ENCODE data around the gene LRRC4C. TPM values are rescaled to one million over a fixed set of nuclear protein-coding genes. Genes with fewer than 3 reads are reported as not detected.

Gene LRRC4C
- total and polyA plus RNA-seq, 2 donors (not counting 3 experiments of a cell fraction or from before 2014, with no cell fraction given), result not detected

DNA sequence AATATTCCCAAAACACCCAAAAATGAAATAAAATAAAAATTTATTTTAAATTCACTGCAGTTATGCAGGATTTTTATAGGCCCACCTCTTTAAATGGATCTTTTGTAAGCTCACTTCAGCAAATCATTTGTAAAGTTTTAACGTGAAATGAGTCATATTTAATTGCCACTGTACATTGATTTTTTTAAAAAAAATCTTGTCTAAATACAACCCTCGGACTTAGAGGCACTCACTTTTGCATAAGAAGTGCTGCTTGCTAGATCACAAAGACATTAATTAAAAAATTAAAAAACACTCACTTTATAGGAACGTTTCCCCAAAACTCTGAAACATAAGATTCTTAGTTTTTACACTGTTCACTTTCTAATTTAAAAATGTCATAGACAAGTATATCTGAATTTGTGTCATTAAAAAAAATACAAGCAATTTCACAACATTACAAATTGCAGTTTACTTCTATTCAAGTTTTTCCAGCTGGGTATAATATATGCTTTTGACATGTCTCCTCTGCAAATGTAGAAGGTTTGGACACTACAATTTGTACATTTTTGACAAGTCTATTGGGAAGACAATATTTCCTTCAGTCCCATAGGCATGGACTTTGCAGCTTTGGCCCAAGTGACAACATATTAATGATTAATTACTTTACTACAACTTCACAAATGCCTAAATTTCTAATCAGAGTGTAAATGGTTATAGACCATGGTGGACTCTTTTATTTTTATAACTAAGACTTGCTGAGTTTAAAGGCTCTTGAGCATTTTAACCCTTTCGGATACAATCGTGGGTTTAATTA, 1088.4 kb downstream of the LRRC4C start:
- dilution Hi-C loops (cut with MboI; ENCODE audit: extremely low pct_ligation_motif_present, low sequenced_read_pairs), result no loop called here
- no peak for FAIRE-seq
- CTCF ChIA-PET, result no interaction called here

More for the DNA sequence above, 1088.4 kb downstream of the LRRC4C start:
- H3K27ac ChIP-seq (ENCODE audit: insufficient read depth, low read depth, low read length), result no peak overlapping the region
- POLR2A ChIA-PET, result no interaction called here
- H3K9me1 ChIP-seq (replicated peaks; ENCODE audit: control insufficient read depth, extremely low read depth, insufficient read depth, low read length), result no peaks in the 10 kb centered on the region
- no peaks in the 10 kb centered on the region for H3K4me1 ChIP-seq (ENCODE audit: control insufficient read depth, extremely low read depth, insufficient read depth, low read length)
- H3K4me2 ChIP-seq (ENCODE audit: insufficient read depth, low read length), result no peak overlapping the region
- no TSS peak for BruUV-seq (replicated peaks)
- H3K36me3 ChIP-seq (ENCODE audit: control insufficient read depth in 2 of 2, extremely low read depth in 1 of 2, insufficient read depth in 2 of 2, low read length in 2 of 2), result no peaks in the 10 kb centered on the region
- H3K27me3 ChIP-seq (ENCODE audit: control insufficient read depth in 2 of 2, insufficient read depth in 2 of 2, low read length in 2 of 2), result no peaks in the 10 kb centered on the region
- no peaks in the 10 kb centered on the region for H4K20me1 ChIP-seq (replicated peaks; ENCODE audit: control insufficient read depth, extremely low read depth, insufficient read depth, low read length)
- intact Hi-C loops (cut with micrococcal nuclease), result no loop called here
- no peaks in the 10 kb centered on the region for H3K79me2 ChIP-seq (ENCODE audit: control insufficient read depth, insufficient read depth, low read length)
- H3K4me3 ChIP-seq (replicated peaks in 1 of 3; ENCODE audit: insufficient read depth in 1 of 3, low read depth in 1 of 3, low read length in 3 of 3), result no peak overlapping the region
- no peak overlapping the region for H2AFZ ChIP-seq (ENCODE audit: low read depth, low read length)
- TF ChIP-seq JUN (IDR thresholded peaks at IDR 0.05; ENCODE audit: borderline replicate concordance, insufficient read depth, insufficient read length, low read depth) (no peak), EZH2 (IDR thresholded peaks at IDR 0.05; ENCODE audit: borderline replicate concordance, low read depth, low read length, severe bottlenecking) (no peak), MYC (IDR thresholded peaks at IDR 0.05; ENCODE audit: low read depth, low read length) (no peak), GATA2 (IDR thresholded peaks at IDR 0.05; ENCODE audit: insufficient read depth, insufficient read length, low read depth, low read length) (no peak), FOS (IDR thresholded peaks at IDR 0.05; ENCODE audit: borderline replicate concordance, insufficient read depth, low read length) (no peak), POLR2AphosphoS5 (IDR thresholded peaks at IDR 0.05; ENCODE audit: insufficient read depth, low read depth, low read length) (no peak), CTCF (IDR thresholded peaks at IDR 0.05; ENCODE audit: extremely low read depth in 1 of 2, insufficient read depth in 1 of 2, low read depth in 1 of 2, low read length in 2 of 2) (no peak)
- TF ChIP-seq, protein P1, sequence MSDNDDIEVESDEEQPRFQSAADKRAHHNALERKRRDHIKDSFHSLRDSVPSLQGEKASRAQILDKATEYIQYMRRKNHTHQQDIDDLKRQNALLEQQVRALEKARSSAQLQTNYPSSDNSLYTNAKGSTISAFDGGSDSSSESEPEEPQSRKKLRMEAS (IDR thresholded peaks at IDR 0.05; ENCODE audit: insufficient read depth, insufficient read length), result no peak
- no peak for DNase-seq (ENCODE audit: low read depth, low spot score)
- H3K9ac ChIP-seq (replicated peaks; ENCODE audit: extremely low read depth, insufficient read depth, low read length), result no peak overlapping the region
- H3K9me3 ChIP-seq (replicated peaks; ENCODE audit: control insufficient read depth, insufficient read depth, low read length), result no peaks in the 10 kb centered on the region

Measured in endothelial cell of umbilical vein (primary cell).